HG02981 (cell line): ENCODE data around the gene MYO1H.
"Not testable (repeated sequence)": the region's sequence is repeated elsewhere in the genome, so short reads cannot be mapped to it uniquely, and the experiment has no call there.

Experiments used
- ATAC-seq: cut with Tn5 transposase; IDR thresholded peaks from one replicate; pipeline ENCODE4 v1.9.1; 2021; ENCODE audit warnings: mild to moderate bottlenecking, moderate library complexity; ENCODE audit not compliant: unreplicated experiment

MYO1H gene

GRCh38 chr12:109347589-109347988 lies at the start of gene MYO1H:
Gene MYO1H, plus strand, starts transcription at chr12:109347900. Its CDS starts 61 bp downstream, at chr12:109347961.
- no peak for ATAC-seq

- ATAC-seq: no peak
These were observed 47.9 kb upstream of the MYO1H start for GRCh38 chr12:109299849-109300248.

GRCh38 chr12:109301643-109302168 lies 46.0 kb upstream of the MYO1H start:
- no peak for ATAC-seq

GRCh38 chr12:109302358-109302757 lies 45.3 kb upstream of the MYO1H start:
- ATAC-seq: no peak

GRCh38 chr12:109302770-109303169 lies 44.9 kb upstream of the MYO1H start:
- no peak for ATAC-seq

- no peak for ATAC-seq
These were observed 43.2 kb upstream of the MYO1H start for GRCh38 chr12:109304485-109304884.

- no peak for ATAC-seq
These were observed 42.2 kb upstream of the MYO1H start for GRCh38 chr12:109305547-109305946.

- ATAC-seq: no peak
These were observed 40.6 kb upstream of the MYO1H start for GRCh38 chr12:109307051-109307450.

GRCh38 chr12:109308534-109309380 lies 38.9 kb upstream of the MYO1H start, which contains the start of gene FOXN4:
Gene FOXN4, minus strand, starts transcription at chr12:109309284. Its CDS starts 963 bp downstream, at chr12:109308321.
- no peak for ATAC-seq

GRCh38 chr12:109309381-109310246 lies 38.1 kb upstream of the MYO1H start:
- no peak for ATAC-seq

- ATAC-seq: no peak
These were observed 37.2 kb upstream of the MYO1H start for GRCh38 chr12:109310247-109311125.

GRCh38 chr12:109321294-109321693 lies 26.4 kb upstream of the MYO1H start:
- ATAC-seq: not testable (repeated sequence)

GRCh38 chr12:109329003-109329402 lies 18.7 kb upstream of the MYO1H start:
- no peak for ATAC-seq

GRCh38 chr12:109329686-109330085 lies 18.0 kb upstream of the MYO1H start:
- no peak for ATAC-seq

GRCh38 chr12:109330282-109331230 lies 17.1 kb upstream of the MYO1H start:
- ATAC-seq: no peak

GRCh38 chr12:109331301-109331952 lies 16.3 kb upstream of the MYO1H start:
- ATAC-seq: no peak

GRCh38 chr12:109334887-109335286 lies 12.8 kb upstream of the MYO1H start:
- ATAC-seq: no peak

- ATAC-seq: no peak
These were observed 11.1 kb upstream of the MYO1H start for GRCh38 chr12:109336593-109336992.

GRCh38 chr12:109343677-109344076 lies 4.0 kb upstream of the MYO1H start:
- ATAC-seq: no peak
